Right lobe of liver (tissue), 4 donors: Measurements from ENCODE around the gene ADAM12.

ENCODE experiments used
- CTCF ChIP-seq, 4 donors: fragments of 200-600 bp in 3 of 4; fragments of 450-650 bp in 1 of 4; IDR thresholded peaks; one replicate each; pipeline versions ENCODE4 v1.5.1 to v1.8.0; 2016 to 2022; ENCODE audit warnings: antibody characterized with exemption in 4 of 4, mild to moderate bottlenecking in 2 of 4
- POLR2A ChIP-seq: fragments of 450-650 bp; IDR thresholded peaks from one replicate; pipeline ENCODE4 v1.6.1; 2017; ENCODE audit warnings: antibody characterized with exemption, mild to moderate bottlenecking
- donor health status: DM: no; HTN: no; CAD: no.
- donor health status: DM: no; HTN: no; CAD: no.
- donor health status: DM: no; HTN: yes; CAD: no.

- TF ChIP-seq CTCF (IDR thresholded peaks at IDR 0.05), result no peak
- no peak for TF ChIP-seq POLR2A
Observed at GRCh38 chr10:126127481-126128029, 260.7 kb downstream of the ADAM12 start.
